NCI-H69 (cell line): ENCODE measurements around the gene CRELD2.

Experiments used
- DNase-seq: peaks from one replicate; lab custom pipeline; 2025; lab: John Stamatoyannopoulos, UW

Gene CRELD2

DNA sequence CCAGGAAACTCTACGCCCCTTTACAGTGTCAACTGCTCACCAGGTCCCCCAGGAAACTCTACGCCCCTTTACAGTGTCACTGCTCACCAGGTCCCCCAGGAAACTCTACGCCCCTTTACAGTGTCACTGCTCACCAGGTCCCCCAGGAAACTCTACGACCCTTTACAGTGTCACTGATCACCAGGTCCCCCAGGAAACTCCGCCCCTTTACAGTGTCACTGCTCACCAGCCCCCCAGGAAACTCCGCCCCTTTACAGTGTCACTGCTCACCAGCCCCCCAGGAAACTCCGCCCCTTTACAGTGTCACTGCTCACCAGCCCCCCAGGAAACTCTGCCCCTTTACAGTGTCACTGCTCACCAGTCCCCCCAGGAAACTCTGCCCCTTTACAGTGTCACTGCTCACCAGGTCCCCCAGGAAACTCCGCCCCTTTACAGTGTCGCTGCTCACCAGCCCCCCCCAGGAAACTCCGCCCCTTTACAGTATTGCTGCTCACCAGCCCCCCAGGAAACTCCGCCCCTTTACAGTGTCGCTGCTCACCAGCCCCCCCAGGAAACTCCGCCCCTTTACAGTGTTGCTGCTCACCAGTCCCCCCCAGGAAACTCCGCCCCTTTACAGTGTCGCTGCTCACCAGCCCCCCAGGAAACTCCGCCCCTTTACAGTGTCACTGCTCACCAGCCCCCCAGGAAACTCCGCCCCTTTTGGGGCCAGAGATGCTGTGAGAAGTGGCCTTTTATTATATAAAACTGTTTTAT lies 26.8 kb downstream of the CRELD2 start:
- DNase-seq, result peak; percentile 75

DNA sequence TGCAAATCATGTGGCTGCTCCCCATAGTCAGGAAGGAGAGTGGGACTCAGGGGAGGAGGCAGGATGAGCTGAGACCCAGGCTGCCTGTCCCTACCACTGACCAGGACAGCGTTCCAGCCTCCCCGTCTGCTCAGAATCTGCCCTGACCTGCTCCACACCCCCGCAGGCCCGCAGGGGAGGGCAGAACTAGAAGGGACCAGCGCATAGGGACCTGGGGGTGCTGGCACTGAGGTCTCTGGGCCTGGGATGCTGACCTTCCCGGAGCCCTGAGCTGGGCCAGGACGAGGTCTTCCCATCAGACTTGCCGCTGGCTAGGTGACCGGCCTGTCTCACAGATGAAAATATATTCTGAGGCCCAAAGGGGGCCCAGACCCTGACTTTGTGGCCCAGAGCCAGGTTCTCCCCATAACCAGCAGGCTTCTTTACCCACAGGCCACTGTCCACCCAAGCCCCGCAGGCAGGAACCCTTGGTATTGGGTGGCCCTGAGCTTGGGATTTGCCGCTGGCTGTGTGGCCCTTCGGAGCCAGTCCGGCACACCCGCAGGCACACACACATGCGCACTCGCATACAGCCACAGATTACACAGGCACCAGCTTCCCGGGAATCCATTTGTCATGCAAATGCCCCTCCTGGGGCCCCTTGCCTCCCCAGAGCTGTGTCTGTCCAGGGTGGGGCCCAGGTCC lies 28.3 kb downstream of the CRELD2 start:
- DNase-seq, result peak; percentile 22

DNA sequence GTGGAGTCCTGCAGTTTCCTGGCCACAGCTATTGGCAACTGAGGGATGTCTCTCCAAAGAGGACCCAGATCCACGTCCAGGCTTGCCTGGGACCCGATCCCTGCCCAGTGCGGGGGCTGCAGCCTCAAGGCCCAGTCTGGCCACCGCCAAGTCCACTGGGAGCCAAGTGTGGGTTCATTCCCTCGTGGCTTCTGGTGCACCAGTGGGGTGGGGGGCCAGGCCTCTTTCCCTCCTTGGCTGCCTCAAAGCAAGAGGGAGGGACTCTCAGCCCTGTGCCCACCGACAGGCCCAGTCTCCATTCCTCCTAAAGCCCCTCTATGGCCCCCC lies 28.8 kb downstream of the CRELD2 start:
- no peak for DNase-seq

DNA sequence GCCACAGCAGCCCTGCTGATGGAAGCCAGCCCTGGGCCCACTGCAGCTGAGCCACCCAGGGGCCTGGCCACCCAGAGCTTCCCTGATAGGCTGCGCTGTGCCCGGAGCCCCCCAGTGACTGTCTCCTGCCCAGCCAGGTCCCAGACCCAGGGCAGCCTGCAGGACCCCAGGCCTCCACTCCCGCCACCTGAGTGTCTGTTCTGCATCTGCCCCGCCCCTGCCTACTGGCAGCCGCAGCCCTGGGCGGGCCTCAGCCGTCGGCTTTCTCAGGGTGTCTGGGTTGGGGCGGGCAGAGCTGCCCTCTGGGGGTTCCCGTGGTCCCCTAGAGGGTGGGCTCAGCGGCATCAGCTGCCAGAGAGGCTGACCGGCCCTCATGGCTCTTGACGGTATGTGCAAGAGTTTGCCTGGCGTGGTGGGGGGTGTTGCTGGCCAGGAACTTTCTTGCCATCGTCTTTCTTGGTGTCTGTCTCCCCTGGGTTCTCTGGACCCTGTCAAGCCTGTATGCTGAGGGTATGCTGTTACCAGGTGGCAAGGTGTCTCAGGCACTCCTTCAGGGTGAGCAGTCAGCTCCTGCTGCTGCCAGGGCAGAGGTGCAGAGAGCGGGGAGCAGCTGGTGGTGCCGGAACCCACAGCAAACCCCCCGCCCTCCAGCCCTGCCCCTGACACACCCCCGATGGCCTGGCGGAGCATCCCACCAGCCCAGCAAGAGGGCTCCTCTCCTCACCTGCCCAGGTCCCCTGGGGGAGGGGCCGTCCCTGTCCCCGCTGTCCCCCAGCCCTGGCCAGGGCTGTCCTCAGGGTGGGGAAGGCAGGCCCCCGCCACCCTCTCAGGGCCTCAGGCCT lies 29.9 kb downstream of the CRELD2 start:
- DNase-seq, result no peak

DNA sequence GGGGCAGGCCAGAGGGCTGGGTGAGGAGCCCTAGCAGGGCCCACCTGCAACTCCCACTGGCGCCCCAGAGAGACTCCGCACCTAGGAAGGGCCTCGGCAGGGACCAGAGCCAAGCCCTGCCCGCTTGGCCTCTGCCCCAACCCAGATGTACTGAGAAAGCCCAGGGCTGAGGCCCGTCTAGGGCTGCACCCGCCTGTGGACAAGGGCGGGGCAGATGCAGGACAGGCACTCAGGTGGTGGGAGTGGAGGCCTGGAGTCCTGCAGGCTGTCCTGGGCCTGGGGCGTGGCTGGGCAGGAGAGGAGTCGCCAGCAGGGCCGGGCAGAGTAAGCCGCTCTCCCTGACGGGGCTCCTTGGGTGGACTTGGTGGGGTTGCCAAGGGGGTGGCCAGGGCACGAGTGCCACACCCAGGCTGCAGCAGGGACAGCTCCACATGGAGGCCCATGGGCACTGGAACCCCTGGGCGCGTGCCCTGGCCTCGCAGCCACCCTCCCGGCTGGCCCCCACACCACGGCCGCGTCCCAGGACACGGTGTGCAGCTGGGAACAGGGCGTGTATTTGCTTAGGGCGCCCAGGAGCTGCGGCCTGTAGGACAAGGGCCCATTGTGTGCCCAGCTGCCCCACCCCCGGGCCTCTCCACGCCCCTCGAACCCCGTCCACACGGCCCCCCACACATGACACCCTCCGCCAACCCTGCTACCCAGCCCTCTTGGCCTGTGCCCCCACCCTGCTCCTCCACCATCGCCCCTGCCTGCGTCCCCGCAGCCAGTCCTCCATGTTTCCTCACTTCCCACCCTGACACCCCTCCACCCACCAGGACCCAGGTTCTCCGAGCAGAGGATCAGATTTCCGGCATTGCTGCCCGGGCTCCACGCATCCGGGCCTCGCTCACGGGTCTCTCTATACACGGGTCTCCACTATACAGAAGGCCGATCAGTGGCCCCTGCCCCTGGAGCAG lies 30.8 kb downstream of the CRELD2 start:
- no peak for DNase-seq

DNA sequence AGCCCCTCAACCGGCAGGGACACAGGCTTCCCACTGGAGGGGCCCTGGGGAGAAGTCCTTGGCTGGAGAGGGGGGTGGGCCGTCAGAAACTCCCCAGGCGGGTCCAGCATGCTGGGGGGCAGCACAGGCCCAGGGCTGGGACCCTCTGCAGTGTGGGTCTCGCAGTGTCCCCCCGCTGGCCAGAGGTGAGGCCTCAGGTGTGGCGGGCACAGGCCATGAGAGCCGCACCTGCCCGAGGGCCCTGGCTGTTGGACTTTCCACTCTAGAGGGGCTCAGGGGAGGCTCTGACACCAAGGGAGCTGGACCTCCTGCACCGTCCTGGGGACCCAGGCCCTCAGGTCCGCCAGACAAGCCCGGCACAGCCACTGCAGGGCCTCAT lies 31.5 kb downstream of the CRELD2 start:
- DNase-seq, result no peak

DNA sequence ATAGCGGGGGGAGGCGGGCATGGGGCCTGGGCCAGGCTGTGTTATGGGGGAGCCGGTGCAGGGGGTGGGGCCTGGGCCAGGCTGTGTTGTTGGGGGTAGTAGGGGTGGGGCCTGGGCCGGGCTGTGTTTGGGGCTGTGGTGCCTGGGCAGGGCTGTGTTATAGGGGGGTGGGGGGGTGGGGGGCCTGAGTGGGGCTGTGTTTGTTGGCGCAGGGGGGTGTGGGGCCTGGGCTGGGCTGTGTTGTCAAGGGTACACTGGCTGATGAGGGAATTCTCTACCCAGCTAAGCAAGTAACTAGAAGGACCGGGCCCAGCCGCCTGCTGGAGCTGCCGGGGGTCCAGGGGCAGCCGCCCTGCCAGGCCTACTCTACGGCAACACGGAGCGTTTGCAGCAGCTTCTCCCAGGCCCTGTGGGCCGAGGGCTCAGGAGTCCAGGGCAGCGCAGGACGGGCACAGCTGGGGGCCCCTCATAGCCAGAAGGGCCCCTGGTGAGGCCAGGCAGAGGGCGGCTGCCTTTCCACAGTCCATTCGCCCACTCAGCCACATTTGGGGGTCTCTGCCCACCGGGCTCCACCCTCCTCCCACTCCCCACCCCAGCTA lies 32.1 kb downstream of the CRELD2 start:
- DNase-seq, result no peak

DNA sequence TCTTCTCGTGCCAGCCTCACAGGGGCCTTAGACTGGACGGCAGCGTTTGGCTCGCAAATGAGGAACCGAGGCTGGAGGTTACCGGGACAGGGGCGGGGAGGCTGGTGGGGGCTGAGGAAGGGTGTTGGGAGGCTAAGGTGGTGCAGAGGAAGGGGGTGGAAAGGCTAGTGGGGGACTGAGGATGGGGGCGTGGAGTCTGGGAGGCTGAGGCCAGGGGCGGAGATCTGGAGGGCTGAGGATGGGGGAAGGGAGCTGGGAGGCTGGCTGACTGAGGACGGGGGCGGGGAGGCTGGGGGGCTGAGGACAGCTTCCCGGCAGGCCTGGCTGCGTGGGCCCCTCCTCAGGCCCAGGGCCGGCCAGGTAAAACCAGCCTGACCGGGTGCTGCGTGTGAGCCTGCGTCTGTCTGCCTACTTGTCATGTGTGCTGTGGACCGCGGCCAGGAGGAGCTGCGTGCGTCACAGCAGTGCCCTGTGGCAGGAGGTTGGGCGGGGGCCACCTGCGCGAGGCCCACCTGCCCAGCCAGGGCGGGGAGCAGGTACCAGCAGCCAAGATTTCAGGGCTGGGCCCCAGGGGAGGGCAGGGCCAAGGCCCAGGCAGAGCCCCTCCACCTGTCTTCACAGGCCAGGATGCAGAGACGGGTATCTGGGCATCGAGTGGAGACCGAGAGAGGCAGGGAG lies 32.7 kb downstream of the CRELD2 start:
- peak; percentile 28 for DNase-seq

DNA sequence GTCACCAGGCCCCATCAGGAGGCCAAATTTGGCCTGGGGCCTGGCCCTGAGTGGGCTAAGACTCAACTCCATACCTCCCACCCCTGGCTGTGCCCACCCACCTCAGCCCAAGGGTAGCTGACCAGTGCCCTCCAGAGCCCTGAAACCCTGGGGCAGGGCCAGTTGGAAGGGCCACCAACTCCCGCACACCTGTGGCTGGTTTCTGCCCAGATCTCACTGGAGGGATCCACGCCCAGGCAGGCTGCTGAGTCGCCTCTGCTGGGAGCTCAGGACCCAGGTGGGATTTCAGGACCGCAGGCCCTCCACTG lies 33.2 kb downstream of the CRELD2 start:
- DNase-seq, result no peak

DNA sequence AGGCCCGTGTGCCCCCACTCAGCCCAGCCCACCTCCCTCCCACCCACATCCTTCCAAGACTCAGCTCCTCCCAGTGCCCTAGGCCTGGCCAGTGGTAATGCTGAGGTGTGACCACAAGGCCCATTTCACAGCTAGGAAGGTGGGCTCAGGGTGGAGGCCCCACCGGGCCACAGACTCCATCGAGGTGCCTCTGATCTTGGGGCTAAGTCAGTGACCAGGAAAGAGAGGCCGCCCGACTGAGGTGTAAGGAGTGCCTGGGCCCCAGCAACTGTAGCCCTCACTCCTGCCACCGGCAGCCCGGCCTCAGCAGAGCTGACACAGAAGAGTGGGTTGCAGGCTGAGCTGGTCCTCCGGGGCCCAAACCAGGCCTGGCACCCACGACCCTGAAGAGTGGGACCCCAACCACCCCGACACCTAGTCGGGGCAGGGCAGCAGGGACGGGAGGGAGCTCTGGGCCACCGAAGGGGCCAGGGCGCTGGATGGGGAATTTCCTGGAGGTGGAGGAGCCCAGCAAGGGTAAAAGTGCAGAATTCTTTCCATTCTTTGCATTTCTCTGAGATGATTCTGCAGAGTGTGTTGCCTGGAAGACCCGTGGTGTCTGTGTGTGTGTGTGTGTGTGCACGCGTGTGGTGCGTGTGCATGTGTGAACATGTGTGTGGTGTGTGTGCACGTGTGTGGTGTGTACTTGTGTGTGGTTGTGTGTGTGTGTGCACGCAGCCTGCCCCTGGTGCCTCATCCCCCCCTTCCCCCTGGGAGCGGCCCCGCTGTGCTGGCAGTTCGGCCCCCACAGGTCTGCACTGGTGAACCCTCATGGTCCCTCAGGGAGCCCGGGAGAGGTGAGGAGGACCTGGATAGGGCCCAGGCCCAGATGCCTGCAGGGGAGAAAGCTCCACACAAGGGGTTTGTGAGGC lies 33.8 kb downstream of the CRELD2 start:
- DNase-seq, result no peak

DNA sequence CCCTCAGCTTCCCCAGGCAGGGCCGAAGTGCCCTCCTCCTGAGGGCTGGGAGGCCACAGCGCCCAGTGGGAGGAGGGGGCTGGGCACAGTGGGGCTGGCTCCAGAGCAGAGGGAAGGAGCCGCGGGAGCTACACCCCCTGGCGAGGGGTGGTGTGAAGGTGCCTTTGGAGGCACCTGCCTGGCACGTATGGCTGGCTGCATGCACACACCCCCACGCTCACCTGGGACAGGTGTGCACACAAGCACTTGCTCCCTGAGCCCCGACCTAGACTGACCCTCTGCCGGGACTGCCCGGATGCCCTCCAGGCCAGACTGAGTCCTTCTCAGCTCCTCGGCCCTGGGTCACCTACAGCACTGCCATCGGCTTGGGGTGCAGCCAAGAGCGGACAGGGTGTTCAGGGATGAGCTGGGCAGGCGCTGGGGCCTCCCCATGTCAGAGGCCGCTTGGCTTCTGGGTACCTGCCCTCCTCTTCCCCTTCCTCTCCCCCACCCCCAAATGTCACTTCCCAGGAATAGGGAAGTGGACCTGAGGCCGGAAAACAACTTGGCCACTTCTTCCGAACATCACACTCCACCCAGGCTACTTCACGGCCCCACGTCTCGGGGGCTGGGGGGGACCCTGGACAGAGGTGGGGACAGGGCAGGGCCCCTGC lies 34.7 kb downstream of the CRELD2 start:
- DNase-seq, result peak; percentile 27

DNA sequence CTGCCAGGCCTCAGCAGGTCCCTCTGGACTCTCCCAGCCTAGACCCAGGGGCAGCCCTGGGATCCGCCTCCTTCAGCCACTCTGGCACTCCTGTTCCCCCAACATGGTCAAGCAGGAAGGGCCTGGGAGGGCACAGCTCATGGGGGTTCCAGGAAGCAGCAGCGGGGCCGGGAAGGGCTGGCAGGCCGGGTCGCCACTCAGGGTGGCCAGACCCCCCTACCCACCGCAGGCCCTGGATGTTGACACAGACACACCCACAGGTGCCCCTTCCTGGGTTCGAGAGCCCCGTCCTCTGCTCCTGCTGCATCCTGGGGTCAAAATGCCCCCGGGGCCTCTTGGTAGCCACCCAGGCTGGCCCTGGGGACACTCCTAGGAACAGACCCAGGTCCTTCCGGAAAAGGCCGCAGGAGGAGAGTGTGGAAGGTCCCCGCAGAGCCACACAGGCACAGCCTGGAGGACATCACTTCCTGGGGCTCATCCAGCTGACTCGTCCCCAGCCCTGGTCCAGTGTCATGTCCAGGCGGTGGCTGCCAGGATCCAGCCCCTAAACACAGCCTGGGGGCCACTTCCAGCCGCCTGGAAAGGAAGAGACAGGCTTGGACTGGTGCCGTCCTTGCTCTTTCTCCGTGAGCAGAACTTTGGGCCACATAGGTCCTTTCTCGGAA lies 35.4 kb downstream of the CRELD2 start:
- DNase-seq, result no peak

DNA sequence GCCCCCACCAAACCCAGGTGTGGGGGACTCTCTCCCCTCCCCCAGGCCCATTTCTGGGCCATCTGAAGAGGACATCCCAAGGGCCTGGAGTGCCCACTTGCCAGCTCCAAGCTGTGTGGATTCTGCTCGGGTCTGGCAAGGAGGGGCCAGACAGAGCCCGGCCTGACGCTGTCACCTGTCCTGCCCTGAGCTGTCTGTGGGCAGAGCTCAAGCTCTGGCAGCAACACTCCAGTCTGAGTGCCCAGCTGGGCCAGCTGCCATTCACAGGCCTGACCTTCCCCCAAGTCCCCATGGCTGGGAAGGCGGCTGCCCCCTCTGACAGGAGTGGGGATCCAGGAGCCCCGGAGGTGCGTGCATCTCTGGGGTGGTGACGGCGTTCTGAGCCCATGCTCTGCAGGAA lies 35.9 kb downstream of the CRELD2 start:
- no peak for DNase-seq

DNA sequence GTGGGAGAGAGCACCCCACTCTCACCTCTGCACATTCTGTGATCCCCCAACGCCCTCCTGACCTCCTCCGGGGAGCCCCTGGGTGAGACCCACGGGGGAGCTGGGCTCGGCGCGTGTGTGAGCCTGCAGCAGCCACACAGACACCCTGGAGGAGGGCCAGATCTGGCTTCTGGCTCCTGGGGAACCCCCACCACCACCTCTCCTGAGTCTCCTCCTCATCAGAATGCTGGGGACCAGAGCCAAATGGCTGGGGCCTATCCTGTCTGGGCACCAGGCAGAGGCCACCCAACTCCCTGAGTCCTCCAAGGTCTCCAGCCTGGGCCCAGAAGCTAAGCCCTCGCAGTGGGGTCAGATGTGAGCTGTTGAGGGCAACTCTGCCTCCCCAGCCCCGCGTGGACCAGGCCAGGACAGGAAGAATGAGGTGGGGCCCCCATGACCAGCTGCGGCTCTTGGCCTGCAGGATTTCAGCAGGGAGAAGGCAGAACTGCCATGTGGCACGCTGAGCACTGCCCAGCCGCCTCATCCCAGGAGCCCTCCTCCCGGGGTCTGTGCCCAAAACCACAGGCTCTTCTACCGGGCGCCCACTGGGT lies 36.7 kb downstream of the CRELD2 start:
- no peak for DNase-seq

DNA sequence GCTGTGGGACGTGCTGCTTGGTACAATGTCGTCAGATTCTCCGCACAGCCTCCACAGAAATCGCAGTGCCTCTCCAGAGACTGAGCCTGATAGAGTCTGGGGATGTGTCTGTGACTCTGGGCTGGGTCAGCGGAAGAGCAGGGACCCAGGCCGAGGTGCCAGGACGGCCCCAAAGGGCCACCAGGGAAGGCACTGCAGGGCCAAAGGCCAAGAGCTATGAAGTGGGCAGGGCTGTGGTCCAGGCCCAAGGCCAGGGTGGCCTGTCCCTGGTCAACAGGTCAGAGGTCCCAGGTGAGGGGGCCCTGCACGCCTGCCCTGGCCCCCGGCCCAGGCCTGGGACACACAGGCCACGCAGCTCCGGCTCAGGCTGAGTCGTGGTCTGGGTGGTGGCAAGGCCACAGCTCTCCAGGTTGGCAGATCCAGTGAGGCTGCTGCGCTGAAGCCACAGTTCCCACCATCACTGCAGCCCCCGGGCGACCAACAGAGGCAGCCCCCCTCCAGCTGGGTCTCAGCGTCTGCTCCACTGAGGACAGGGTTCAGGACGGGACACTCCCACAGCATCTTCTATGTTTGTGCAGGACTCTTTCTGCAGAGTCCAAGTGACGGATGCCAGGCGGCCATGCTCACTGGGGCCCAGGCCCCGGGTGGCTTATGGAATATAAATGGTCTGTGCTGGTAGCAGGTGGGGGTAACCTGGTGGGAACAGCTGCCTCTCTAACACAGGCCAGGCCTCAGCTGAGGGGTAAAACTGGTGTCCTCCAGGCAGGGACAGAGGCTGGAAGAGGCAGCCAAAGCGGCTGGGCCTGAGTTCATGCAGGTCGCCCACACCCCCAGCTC lies 37.4 kb downstream of the CRELD2 start:
- DNase-seq, result no peak

DNA sequence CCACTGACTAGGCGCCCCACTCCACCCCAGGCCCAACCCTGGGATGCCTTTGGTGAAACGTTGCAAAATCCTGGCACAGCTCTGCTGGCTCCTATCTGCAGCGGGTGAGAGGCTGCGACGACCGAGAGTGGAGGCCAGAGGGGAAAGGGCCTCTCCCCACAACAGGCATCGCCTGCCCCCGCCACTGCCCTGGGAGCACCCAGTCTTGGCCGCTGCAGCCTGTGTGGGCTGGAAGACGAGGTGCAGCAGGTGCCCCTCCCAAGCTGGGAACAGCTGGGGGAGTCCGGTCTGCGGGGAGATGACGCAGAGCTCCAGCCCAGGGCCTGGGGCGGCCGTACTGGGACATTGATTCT lies 38.0 kb downstream of the CRELD2 start:
- no peak for DNase-seq

DNA sequence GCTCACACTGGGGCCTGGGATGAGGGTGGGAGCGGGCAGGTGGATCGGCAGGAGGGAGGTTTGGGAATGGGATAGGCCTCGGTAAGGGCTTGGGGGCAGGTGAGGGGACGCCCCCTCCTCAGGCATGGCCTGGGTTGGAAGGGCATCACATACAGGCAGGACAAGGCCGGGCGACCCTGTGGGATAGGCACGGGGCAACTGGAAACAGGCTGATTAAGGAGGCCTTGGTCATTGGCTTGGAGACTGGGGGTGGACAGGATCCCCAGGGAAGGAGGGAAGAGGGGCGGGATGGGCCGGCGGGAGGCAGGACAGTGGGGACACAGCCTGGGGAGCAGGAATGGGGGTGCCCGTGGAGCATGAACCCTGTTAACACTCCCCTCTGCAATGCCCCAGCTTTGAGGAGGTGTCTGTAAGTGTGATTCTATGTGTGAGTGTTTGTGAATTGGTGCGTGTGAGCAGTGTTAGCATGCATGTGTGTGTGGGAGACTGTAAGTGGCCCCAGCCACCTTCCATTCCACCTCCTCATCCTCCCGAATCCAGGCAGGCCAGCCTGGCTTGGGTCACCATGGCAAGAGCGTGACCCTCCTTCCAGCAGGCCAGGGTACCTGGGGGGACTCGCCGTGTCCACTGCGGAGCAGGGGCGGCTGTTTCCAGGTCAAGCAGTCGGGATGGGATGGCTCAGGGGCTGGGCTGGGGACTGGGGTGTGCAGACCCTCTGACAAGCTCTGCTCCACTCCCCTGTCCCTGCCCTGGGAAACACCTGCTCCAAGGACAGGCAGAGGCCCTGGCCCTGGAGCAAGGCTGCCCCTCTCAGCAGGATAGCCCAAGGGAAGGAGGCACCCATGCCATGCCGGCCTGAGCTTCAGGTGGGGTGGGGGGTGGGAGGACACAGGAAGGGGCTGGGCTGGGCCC lies 38.7 kb downstream of the CRELD2 start:
- DNase-seq, result no peak
